T-helper 1 cell treated with Interleukin-12 subunit alpha and Interleukin-12 subunit beta and Interleukin-4 antibody, amounts not matched to agents 30 μg/mL and 1 μg/mL, for 36 hours (primary cell): Measurements from ENCODE around the gene ESR2.

Source experiments
- H3K27ac Mint-ChIP-seq: one replicate; pipeline ENCODE4 v1.8.0; 2021; ENCODE audit warnings: mild to moderate bottlenecking, mixed read lengths
- H3K27me3 Mint-ChIP-seq: one replicate; pipeline ENCODE4 v1.8.0; 2021; ENCODE audit warnings: low read depth, mixed read lengths
- H3K36me3 Mint-ChIP-seq: one replicate; pipeline ENCODE4 v1.8.0; 2021; ENCODE audit warnings: low read depth, mixed read lengths
- H3K4me1 Mint-ChIP-seq: one replicate; pipeline ENCODE4 v1.8.0; 2021; ENCODE audit warnings: low read depth, mixed read lengths
- H3K4me3 Mint-ChIP-seq: one replicate; pipeline ENCODE4 v1.8.0; 2021; ENCODE audit warnings: mild to moderate bottlenecking, moderate library complexity, mixed read lengths
- H3K9me3 Mint-ChIP-seq: one replicate; pipeline ENCODE4 v1.8.0; 2021; ENCODE audit warnings: mixed read lengths

The ESR2 gene

DNA sequence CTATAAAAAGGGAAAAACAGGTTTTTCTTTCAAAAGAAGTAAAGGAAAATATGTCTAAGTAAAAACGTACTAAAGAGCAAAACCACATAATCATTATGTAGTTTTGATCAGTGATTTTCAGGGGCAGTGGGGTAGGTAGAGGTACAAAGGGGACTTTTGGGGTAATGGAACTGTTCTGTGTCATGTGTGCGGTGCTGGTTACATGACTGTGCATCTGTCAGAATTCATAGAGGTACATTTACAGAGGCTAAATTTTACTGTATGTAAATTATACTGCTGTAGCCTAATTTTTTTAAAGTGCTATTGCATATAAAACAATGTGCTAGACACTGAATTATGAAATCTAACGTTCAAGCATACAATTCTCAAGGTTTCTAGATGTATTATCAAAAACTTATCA, 2.0 kb downstream of the ESR2 start:
- no peak overlapping the region for H3K4me3 Mint-ChIP-seq
- no peaks in the 10 kb centered on the region for H3K9me3 Mint-ChIP-seq
- peaks cover 15% of the 10 kb centered on the region for H3K4me1 Mint-ChIP-seq
- H3K36me3 Mint-ChIP-seq = no peaks in the 10 kb centered on the region
- H3K27ac Mint-ChIP-seq = no peak overlapping the region
- peaks cover 22% of the 10 kb centered on the region for H3K27me3 Mint-ChIP-seq

DNA sequence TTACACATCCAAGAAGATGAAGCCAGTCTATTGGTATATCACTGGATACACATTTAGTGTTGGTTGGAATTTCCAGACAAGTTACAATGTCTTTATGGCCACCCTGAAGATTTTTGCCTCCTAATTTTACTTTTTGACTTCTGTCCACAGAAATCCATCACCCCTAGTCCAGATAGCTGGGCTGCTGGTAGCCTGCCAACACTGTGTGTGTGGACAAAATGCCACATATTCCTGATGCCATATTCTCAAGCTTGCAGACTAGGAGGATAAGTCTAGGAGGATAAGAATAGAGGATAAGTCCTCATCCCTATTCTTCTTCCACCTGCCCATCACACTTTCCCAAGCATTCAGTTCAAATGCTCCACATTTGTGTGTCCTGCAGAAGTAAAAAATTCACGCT, 4.6 kb downstream of the ESR2 start:
- H3K27me3 Mint-ChIP-seq = peaks cover 20% of the 10 kb centered on the region
- H3K27ac Mint-ChIP-seq = no peak overlapping the region
- H3K4me1 Mint-ChIP-seq = peaks cover 4% of the 10 kb centered on the region
- H3K4me3 Mint-ChIP-seq = no peak overlapping the region
- no peaks in the 10 kb centered on the region for H3K9me3 Mint-ChIP-seq
- no peaks in the 10 kb centered on the region for H3K36me3 Mint-ChIP-seq

DNA sequence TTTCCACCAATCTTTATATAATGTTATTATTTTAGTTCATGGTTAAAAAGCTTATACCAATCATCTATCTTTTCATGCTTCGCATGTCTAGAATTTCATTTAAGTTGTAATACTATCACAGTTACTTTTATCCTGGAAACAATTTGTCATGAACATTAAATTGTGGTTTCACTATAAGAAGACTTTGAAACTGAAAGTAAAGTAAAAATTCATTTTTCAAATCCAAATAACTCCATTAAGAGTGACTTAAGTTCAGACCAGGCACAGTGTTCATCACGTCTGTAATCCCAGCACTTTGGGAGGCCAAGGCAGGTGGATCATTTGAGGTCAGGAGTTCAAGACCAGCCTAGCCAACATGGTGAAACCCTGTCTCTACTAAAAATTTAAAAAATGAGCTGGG, 12.4 kb downstream of the ESR2 start:
- H3K9me3 Mint-ChIP-seq = no peaks in the 10 kb centered on the region
- no peak overlapping the region for H3K4me3 Mint-ChIP-seq
- H3K27ac Mint-ChIP-seq = no peak overlapping the region
- no peaks in the 10 kb centered on the region for H3K36me3 Mint-ChIP-seq
- H3K27me3 Mint-ChIP-seq = no peaks in the 10 kb centered on the region
- peaks cover 10% of the 10 kb centered on the region for H3K4me1 Mint-ChIP-seq

GRCh38 chr14:64279704-64280668, 14.2 kb downstream of the ESR2 start:
- H3K4me3 Mint-ChIP-seq = no peak overlapping the region
- H3K4me1 Mint-ChIP-seq = peaks cover 10% of the 10 kb centered on the region
- H3K36me3 Mint-ChIP-seq = no peaks in the 10 kb centered on the region
- no peak overlapping the region for H3K27ac Mint-ChIP-seq
- H3K27me3 Mint-ChIP-seq = no peaks in the 10 kb centered on the region
- no peaks in the 10 kb centered on the region for H3K9me3 Mint-ChIP-seq

- peaks cover 10% of the 10 kb centered on the region for H3K4me1 Mint-ChIP-seq
- H3K36me3 Mint-ChIP-seq = no peaks in the 10 kb centered on the region
- no peaks in the 10 kb centered on the region for H3K9me3 Mint-ChIP-seq
- H3K27ac Mint-ChIP-seq = no peak overlapping the region
- H3K4me3 Mint-ChIP-seq = no peak overlapping the region
- peaks cover 12% of the 10 kb centered on the region for H3K27me3 Mint-ChIP-seq
Measured at GRCh38 chr14:64278458-64278857, 15.7 kb downstream of the ESR2 start.

- Mint-ChIP-seq H3K4me3 (no peak overlapping the region), H3K27ac (no peak overlapping the region), H3K27me3 (peaks cover 12% of the 10 kb centered on the region), H3K36me3 (no peaks in the 10 kb centered on the region), H3K9me3 (no peaks in the 10 kb centered on the region), H3K4me1 (peaks cover 6% of the 10 kb centered on the region)
Measured at GRCh38 chr14:64272019-64272418, 22.2 kb downstream of the ESR2 start.

DNA sequence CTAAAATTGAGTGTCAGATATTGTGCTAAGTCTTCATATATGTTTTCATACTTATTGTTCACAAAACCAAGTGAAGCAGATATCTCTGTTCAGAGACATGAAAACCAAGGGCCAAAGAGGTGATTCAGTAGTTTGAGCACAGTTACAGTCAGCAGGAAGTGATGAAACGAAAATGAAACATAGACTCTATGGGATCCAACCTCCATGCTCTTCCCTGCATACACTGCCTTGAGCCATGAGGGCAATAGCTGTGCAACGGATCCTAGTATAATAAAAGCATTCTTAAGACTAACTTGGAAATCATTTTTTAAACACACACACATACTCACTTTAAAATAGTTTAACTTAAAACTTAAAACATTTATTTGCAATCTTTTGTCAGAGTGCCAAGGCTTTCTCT, 27.9 kb downstream of the ESR2 start:
- peak overlapping the region; percentile 62 for H3K27ac Mint-ChIP-seq

DNA sequence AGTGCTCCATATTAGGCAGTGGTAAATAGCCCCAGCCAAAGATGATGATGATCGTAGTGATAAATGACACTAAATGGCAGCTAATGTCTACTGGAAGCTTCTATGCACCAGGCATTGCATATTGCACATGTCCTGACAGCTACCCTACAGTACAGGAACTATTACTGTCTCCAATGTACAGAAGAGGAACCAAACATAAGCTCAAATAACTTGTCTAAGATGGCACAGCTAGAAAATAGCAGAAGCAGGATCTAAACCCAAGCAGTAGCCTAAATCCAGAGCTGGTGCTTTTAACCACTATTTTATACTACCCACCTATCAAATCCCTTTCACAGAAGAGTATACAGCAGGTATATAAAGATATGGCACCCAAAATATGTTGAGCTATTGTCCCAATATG, 28.9 kb downstream of the ESR2 start:
- peaks cover 6% of the 10 kb centered on the region for H3K36me3 Mint-ChIP-seq
- H3K27me3 Mint-ChIP-seq = no peaks in the 10 kb centered on the region

More for the DNA sequence above, 27.9 kb downstream of the ESR2 start:
- Mint-ChIP-seq H3K27me3 (no peaks in the 10 kb centered on the region), H3K4me1 (peaks cover 20% of the 10 kb centered on the region), H3K9me3 (no peaks in the 10 kb centered on the region), H3K36me3 (peaks cover 6% of the 10 kb centered on the region), H3K4me3 (no peak overlapping the region)

GRCh38 chr14:64260418-64260817, 33.8 kb downstream of the ESR2 start:
- Mint-ChIP-seq H3K4me3 (no peak overlapping the region), H3K27me3 (peaks cover 9% of the 10 kb centered on the region), H3K9me3 (no peaks in the 10 kb centered on the region), H3K36me3 (no peaks in the 10 kb centered on the region), H3K27ac (no peak overlapping the region), H3K4me1 (no peaks in the 10 kb centered on the region)

More for the DNA sequence above, 28.9 kb downstream of the ESR2 start:
- H3K9me3 Mint-ChIP-seq = no peaks in the 10 kb centered on the region
- no peak overlapping the region for H3K27ac Mint-ChIP-seq
- peaks cover 20% of the 10 kb centered on the region for H3K4me1 Mint-ChIP-seq
- H3K4me3 Mint-ChIP-seq = no peak overlapping the region

- H3K4me1 Mint-ChIP-seq = no peaks in the 10 kb centered on the region
- H3K27ac Mint-ChIP-seq = no peak overlapping the region
- H3K9me3 Mint-ChIP-seq = no peaks in the 10 kb centered on the region
- H3K27me3 Mint-ChIP-seq = peaks cover 17% of the 10 kb centered on the region
- H3K36me3 Mint-ChIP-seq = no peaks in the 10 kb centered on the region
- H3K4me3 Mint-ChIP-seq = no peak overlapping the region
Measured at GRCh38 chr14:64255756-64256155, 38.4 kb downstream of the ESR2 start.

GRCh38 chr14:64253672-64254071, 40.5 kb downstream of the ESR2 start:
- Mint-ChIP-seq H3K4me3 (no peak overlapping the region), H3K36me3 (no peaks in the 10 kb centered on the region), H3K27me3 (peaks cover 27% of the 10 kb centered on the region), H3K4me1 (no peaks in the 10 kb centered on the region), H3K9me3 (no peaks in the 10 kb centered on the region), H3K27ac (no peak overlapping the region)

DNA sequence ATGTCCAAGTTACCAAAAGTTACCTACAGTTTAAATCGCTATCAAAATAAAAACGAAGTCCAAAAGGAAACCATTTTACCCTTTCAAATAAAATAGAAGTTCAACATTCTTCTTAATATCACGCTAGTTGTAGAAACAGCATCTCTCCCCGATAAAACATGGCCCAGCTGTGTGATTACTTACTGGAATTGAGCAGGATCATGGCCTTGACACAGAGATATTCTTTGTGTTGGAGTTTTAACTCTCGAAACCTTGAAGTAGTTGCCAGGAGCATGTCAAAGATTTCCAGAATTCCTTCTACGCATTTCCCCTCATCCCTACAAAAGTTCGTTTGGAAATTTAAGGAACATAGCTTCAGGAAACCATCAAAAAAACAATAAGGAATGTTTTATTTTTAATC, 44.8 kb downstream of the ESR2 start:
- Mint-ChIP-seq H3K27ac (no peak overlapping the region), H3K4me1 (no peaks in the 10 kb centered on the region), H3K36me3 (no peaks in the 10 kb centered on the region), H3K4me3 (no peak overlapping the region), H3K9me3 (no peaks in the 10 kb centered on the region), H3K27me3 (peaks cover 19% of the 10 kb centered on the region)

- Mint-ChIP-seq H3K9me3 (no peaks in the 10 kb centered on the region), H3K4me1 (no peaks in the 10 kb centered on the region), H3K36me3 (no peaks in the 10 kb centered on the region), H3K4me3 (no peak overlapping the region), H3K27ac (no peak overlapping the region), H3K27me3 (peaks cover 19% of the 10 kb centered on the region)
Measured at GRCh38 chr14:64248689-64249088, 45.5 kb downstream of the ESR2 start.

- no peak overlapping the region for H3K27ac Mint-ChIP-seq
Measured at GRCh38 chr14:64247195-64247594, 47.0 kb downstream of the ESR2 start.

DNA sequence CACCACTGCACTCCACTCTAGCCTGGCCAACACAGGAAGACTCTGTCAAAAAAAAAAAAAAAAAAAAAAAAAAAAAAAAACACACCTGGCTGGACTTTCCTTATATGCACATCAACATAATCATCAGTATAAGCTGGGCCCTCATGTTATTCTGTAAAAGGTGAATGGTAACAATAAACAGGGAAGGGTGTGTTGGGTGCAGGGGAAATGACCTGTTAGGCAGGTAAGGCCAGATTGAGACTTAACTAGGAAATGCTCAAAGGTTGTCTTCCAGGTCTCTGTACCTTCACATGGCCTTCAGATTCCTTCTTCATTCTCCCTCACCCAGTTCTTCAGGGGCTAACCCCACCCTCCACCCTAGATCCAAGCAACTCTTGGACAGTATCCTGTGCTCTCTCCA, 47.5 kb downstream of the ESR2 start:
- peaks cover 22% of the 10 kb centered on the region for H3K27me3 Mint-ChIP-seq
- no peaks in the 10 kb centered on the region for H3K9me3 Mint-ChIP-seq
- no peak overlapping the region for H3K4me3 Mint-ChIP-seq
- H3K36me3 Mint-ChIP-seq = no peaks in the 10 kb centered on the region
- no peak overlapping the region for H3K27ac Mint-ChIP-seq
- H3K4me1 Mint-ChIP-seq = no peaks in the 10 kb centered on the region

More at GRCh38 chr14:64247195-64247594, 47.0 kb downstream of the ESR2 start:
- Mint-ChIP-seq H3K36me3 (no peaks in the 10 kb centered on the region), H3K4me3 (no peak overlapping the region), H3K9me3 (no peaks in the 10 kb centered on the region), H3K27me3 (peaks cover 19% of the 10 kb centered on the region), H3K4me1 (no peaks in the 10 kb centered on the region)
